ENCODE results near the gene PRRX2.

Gene PRRX2

DNA sequence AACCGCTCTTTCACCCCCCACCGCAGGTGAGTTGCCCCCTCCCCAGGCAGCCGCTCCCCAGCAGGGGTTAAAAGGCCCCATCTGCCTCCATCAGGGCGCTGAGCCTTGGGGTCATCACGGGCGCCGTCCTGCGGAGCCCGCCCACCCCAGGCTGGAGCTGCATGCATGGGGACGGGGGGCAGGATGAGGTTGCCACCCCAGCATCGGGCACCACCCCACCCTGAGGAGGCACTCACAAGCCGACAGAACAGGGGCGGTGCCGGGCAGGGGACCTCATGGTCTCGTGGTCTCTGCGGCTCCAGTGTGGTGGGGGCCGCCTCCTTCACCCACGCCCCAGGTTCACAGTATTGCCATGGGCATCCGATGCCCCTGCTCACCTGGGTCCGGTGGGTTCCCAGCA lies 70.9 kb downstream of the PRRX2 start:
- Histone ChIP-seq H3K9me2 (replicated peaks; ENCODE audit: control insufficient read depth, low read length) (no peaks in the 10 kb centered on the region), H4K20me1 (ENCODE audit: control insufficient read depth, insufficient read depth, low read depth, low read length) (no peaks in the 10 kb centered on the region), H3F3A (ENCODE audit: control insufficient read depth, insufficient read depth) (no peaks in the 10 kb centered on the region), H3K9me3 (ENCODE audit: control insufficient read depth, insufficient read depth, low read length) (no peaks in the 10 kb centered on the region), H3K4me1 (ENCODE audit: control insufficient read depth, low read length) (peaks cover 14% of the 10 kb centered on the region), H3K36me3 (ENCODE audit: control insufficient read depth, low read length) (no peaks in the 10 kb centered on the region), H3K27me3 (ENCODE audit: control insufficient read depth, low read length) (peaks cover 3% of the 10 kb centered on the region; the same call in 1 of the 2 replicates), H3K4me2 (ENCODE audit: low read length) (no peak overlapping the region), H3K27ac (ENCODE audit: low read depth, low read length) (no peak overlapping the region), H3K4me3 (ENCODE audit: low read length) (no peak overlapping the region), H3K79me2 (ENCODE audit: control insufficient read depth, low read length) (no peaks in the 10 kb centered on the region)
- no peak for TF ChIP-seq EZH2phosphoT487 (IDR thresholded peaks at IDR 0.05; ENCODE audit: borderline replicate concordance, low read length)

DNA sequence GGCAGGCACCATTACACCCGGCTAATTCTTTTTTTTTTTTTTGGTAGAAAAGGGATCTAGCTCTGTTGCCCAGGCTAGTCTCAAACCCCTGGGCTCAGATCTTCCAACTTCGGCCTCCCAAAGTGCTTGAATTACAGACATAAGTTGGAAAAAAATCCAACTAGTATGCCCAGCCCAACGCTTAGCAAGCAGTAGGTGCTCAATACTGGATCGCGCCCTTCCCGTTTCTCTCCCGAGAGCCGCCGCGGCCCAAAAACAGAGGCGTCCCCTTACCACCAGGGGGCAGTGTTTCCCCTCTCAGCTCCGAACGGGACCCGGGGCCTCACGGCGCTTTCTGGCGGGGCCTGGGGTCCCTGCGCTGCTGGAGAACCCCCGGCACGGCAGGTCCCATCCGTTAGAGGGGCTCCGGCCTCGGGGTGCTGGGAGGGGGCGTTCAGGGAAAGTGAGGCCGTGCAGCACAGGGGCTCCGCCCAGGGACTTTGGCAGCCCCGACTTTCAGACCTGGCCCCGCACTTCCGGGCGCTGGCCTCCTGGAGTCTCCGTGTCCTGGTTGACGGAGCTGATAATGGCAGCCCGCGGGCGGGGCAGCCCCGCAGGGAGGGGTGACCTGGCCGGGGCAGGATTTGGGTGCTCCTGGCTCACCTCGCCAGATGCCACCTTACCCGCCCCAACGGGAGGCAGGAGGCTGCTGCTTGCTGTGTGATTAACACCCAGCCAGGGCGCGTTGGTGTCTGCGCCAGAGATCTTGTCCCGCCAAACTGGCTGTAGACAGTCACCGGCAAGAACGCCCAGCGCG lies 72.2 kb downstream of the PRRX2 start:
- Histone ChIP-seq H3K27me3 (ENCODE audit: control insufficient read depth, low read length) (peaks cover 3% of the 10 kb centered on the region; the same call in 1 of the 2 replicates), H3F3A (ENCODE audit: control insufficient read depth, insufficient read depth) (no peaks in the 10 kb centered on the region), H3K4me3 (ENCODE audit: low read length) (peak overlapping the region; percentile 87), H3K79me2 (ENCODE audit: control insufficient read depth, low read length) (no peaks in the 10 kb centered on the region), H3K9me2 (replicated peaks; ENCODE audit: control insufficient read depth, low read length) (no peaks in the 10 kb centered on the region), H3K36me3 (ENCODE audit: control insufficient read depth, low read length) (no peaks in the 10 kb centered on the region), H3K4me1 (ENCODE audit: control insufficient read depth, low read length) (peaks cover 14% of the 10 kb centered on the region), H3K4me2 (ENCODE audit: low read length) (peak overlapping the region; percentile 93), H4K20me1 (ENCODE audit: control insufficient read depth, insufficient read depth, low read depth, low read length) (no peaks in the 10 kb centered on the region), H3K9me3 (ENCODE audit: control insufficient read depth, insufficient read depth, low read length) (no peaks in the 10 kb centered on the region), H3K27ac (ENCODE audit: low read depth, low read length) (no peak overlapping the region)
- TF ChIP-seq EZH2phosphoT487 (IDR thresholded peaks at IDR 0.05; ENCODE audit: borderline replicate concordance, low read length) = no peak
- TF ChIP-seq, protein P1, sequence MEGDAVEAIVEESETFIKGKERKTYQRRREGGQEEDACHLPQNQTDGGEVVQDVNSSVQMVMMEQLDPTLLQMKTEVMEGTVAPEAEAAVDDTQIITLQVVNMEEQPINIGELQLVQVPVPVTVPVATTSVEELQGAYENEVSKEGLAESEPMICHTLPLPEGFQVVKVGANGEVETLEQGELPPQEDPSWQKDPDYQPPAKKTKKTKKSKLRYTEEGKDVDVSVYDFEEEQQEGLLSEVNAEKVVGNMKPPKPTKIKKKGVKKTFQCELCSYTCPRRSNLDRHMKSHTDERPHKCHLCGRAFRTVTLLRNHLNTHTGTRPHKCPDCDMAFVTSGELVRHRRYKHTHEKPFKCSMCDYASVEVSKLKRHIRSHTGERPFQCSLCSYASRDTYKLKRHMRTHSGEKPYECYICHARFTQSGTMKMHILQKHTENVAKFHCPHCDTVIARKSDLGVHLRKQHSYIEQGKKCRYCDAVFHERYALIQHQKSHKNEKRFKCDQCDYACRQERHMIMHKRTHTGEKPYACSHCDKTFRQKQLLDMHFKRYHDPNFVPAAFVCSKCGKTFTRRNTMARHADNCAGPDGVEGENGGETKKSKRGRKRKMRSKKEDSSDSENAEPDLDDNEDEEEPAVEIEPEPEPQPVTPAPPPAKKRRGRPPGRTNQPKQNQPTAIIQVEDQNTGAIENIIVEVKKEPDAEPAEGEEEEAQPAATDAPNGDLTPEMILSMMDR (IDR thresholded peaks at IDR 0.05; ENCODE audit: low read depth, low read length, poor library complexity, severe bottlenecking) = peak; percentile 93

DNA sequence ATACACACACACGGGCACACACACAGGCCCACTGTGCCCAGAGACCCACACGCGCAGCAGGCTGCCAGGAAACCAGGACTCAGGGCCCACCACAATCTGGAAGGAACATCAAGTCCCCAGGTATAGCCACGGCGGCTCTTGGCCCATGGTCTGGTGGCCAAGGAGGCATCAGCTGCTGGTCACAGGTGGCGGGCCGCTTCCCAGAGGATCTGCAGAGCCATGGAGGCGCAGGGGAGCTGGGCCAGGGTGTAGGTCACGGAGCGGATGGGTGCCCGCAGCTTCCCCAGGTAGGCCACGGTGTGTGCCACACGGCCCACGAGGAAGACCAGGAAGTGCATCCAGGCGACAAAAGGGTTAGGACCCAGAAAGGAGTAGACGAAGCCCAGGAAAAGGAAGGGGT lies 74.0 kb downstream of the PRRX2 start:
- Histone ChIP-seq H3K9me2 (replicated peaks; ENCODE audit: control insufficient read depth, low read length) (no peaks in the 10 kb centered on the region), H3K4me2 (ENCODE audit: low read length) (no peak overlapping the region), H3F3A (ENCODE audit: control insufficient read depth, insufficient read depth) (no peaks in the 10 kb centered on the region), H3K4me1 (ENCODE audit: control insufficient read depth, low read length) (peaks cover 14% of the 10 kb centered on the region), H4K20me1 (ENCODE audit: control insufficient read depth, insufficient read depth, low read depth, low read length) (no peaks in the 10 kb centered on the region), H3K9me3 (ENCODE audit: control insufficient read depth, insufficient read depth, low read length) (no peaks in the 10 kb centered on the region), H3K27me3 (ENCODE audit: control insufficient read depth, low read length) (peaks cover 3% of the 10 kb centered on the region; the same call in 1 of the 2 replicates), H3K79me2 (ENCODE audit: control insufficient read depth, low read length) (no peaks in the 10 kb centered on the region), H3K27ac (ENCODE audit: low read depth, low read length) (no peak overlapping the region), H3K4me3 (ENCODE audit: low read length) (no peak overlapping the region), H3K36me3 (ENCODE audit: control insufficient read depth, low read length) (no peaks in the 10 kb centered on the region)
- TF ChIP-seq, protein P1 (IDR thresholded peaks at IDR 0.05; ENCODE audit: low read depth, low read length, poor library complexity, severe bottlenecking) = no peak
- TF ChIP-seq EZH2phosphoT487 (IDR thresholded peaks at IDR 0.05; ENCODE audit: borderline replicate concordance, low read length) = no peak

DNA sequence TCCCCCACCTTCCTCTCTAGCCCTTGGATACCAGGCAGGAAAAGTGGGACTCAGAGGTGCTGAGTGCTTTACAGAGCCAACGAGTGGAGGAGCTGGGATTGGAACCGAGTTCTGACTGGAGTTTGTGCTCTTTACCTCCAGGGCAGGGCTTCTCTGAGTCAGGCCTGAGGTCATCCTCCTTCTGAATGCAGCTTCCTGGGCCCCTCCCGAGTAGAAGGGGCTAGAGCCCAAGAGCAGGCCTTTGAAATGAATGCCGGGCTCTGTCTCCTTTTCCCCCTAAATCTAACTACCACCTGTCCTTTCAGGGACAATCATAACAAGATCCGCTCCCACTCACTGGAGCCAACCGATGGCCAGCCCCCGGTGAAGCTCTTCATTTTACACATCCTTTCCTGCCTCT lies 74.7 kb downstream of the PRRX2 start:
- no peaks in the 10 kb centered on the region for H3K9me2 ChIP-seq (replicated peaks; ENCODE audit: control insufficient read depth, low read length)
- peaks cover 14% of the 10 kb centered on the region for H3K4me1 ChIP-seq (ENCODE audit: control insufficient read depth, low read length)
- H3F3A ChIP-seq (ENCODE audit: control insufficient read depth, insufficient read depth) = no peaks in the 10 kb centered on the region
- H3K36me3 ChIP-seq (ENCODE audit: control insufficient read depth, low read length) = no peaks in the 10 kb centered on the region
- H3K79me2 ChIP-seq (ENCODE audit: control insufficient read depth, low read length) = no peaks in the 10 kb centered on the region
- H3K4me3 ChIP-seq (ENCODE audit: low read length) = no peak overlapping the region
- TF ChIP-seq, protein P1 (IDR thresholded peaks at IDR 0.05; ENCODE audit: low read depth, low read length, poor library complexity, severe bottlenecking) = no peak
- no peak for TF ChIP-seq EZH2phosphoT487 (IDR thresholded peaks at IDR 0.05; ENCODE audit: borderline replicate concordance, low read length)
- H4K20me1 ChIP-seq (ENCODE audit: control insufficient read depth, insufficient read depth, low read depth, low read length) = no peaks in the 10 kb centered on the region
- no peak overlapping the region for H3K27ac ChIP-seq (ENCODE audit: low read depth, low read length)
- H3K4me2 ChIP-seq (ENCODE audit: low read length) = no peak overlapping the region
- no peaks in the 10 kb centered on the region for H3K9me3 ChIP-seq (ENCODE audit: control insufficient read depth, insufficient read depth, low read length)
- H3K27me3 ChIP-seq (ENCODE audit: control insufficient read depth, low read length) = peaks cover 3% of the 10 kb centered on the region; the same call in 1 of the 2 replicates

All from DOHH2 (cell line).